ENCODE results near the gene ARHGEF3.

GRCh38 chr3:56763233-56763632 lies 38.5 kb downstream of the ARHGEF3 start:
- TF ChIP-seq, protein P1, sequence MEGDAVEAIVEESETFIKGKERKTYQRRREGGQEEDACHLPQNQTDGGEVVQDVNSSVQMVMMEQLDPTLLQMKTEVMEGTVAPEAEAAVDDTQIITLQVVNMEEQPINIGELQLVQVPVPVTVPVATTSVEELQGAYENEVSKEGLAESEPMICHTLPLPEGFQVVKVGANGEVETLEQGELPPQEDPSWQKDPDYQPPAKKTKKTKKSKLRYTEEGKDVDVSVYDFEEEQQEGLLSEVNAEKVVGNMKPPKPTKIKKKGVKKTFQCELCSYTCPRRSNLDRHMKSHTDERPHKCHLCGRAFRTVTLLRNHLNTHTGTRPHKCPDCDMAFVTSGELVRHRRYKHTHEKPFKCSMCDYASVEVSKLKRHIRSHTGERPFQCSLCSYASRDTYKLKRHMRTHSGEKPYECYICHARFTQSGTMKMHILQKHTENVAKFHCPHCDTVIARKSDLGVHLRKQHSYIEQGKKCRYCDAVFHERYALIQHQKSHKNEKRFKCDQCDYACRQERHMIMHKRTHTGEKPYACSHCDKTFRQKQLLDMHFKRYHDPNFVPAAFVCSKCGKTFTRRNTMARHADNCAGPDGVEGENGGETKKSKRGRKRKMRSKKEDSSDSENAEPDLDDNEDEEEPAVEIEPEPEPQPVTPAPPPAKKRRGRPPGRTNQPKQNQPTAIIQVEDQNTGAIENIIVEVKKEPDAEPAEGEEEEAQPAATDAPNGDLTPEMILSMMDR (IDR thresholded peaks at IDR 0.05; ENCODE audit: poor library complexity, severe bottlenecking): no peak
- TF ChIP-seq EZH2 (IDR thresholded peaks at IDR 0.05; ENCODE audit: borderline replicate concordance, insufficient read depth, low read length, poor library complexity, severe bottlenecking): no peak
- TF ChIP-seq POLR2AphosphoS5 (IDR thresholded peaks at IDR 0.05): no peak
